DND-41 (cell line): ENCODE results near the gene NDUFA8.

ENCODE experiments used
- EZH2 ChIP-seq: IDR thresholded peaks from 3 replicates; pipeline ENCODE4 v1.6.1; 2012; ENCODE audit warnings: borderline replicate concordance, low read depth, mild to moderate bottlenecking, moderate library complexity, low read length, inconsistent platforms; ENCODE audit not compliant: severe bottlenecking
- TF ChIP-seq, protein P1 (sequence below): IDR thresholded peaks from 2 replicates; pipeline ENCODE4 v1.5.1; 2012; ENCODE audit warnings: borderline replicate concordance, low read length, moderate library complexity, mild to moderate bottlenecking; ENCODE audit not compliant: poor library complexity, severe bottlenecking; ENCODE audit errors: extremely low read depth

DNA sequence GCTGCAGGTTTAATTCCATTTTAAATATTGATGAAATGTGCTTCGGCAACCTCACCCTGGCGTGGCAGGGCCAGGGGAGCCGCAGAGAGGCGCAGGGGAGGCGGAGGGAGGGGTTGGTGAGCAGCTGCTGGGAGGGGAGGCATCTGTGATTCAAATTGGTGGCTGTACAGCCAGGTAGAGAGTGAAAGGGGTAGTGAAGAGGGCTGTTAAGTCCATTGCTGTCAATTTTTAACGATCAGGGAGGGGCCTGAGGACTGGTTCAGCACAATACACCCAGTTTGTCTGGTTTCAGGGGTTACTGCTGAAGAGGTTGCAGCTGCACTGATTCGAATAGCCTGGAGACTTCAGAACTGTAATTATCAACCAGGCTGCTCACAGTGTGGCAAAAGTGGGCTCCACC is 37.8 kb upstream of the NDUFA8 start:
- TF ChIP-seq, protein P1, sequence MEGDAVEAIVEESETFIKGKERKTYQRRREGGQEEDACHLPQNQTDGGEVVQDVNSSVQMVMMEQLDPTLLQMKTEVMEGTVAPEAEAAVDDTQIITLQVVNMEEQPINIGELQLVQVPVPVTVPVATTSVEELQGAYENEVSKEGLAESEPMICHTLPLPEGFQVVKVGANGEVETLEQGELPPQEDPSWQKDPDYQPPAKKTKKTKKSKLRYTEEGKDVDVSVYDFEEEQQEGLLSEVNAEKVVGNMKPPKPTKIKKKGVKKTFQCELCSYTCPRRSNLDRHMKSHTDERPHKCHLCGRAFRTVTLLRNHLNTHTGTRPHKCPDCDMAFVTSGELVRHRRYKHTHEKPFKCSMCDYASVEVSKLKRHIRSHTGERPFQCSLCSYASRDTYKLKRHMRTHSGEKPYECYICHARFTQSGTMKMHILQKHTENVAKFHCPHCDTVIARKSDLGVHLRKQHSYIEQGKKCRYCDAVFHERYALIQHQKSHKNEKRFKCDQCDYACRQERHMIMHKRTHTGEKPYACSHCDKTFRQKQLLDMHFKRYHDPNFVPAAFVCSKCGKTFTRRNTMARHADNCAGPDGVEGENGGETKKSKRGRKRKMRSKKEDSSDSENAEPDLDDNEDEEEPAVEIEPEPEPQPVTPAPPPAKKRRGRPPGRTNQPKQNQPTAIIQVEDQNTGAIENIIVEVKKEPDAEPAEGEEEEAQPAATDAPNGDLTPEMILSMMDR = no peak
- TF ChIP-seq EZH2 = no peak
